Measurements from ENCODE around the gene DAGLA.

The DAGLA gene

GRCh38 chr11:61686066-61686465 is 5.9 kb downstream of the DAGLA start:
- Histone ChIP-seq H3K79me1 (ENCODE audit: low read length) (no peaks in the 10 kb centered on the region), H2BK12ac (ENCODE audit: low read length) (no peak overlapping the region), H3K27me3 (ENCODE audit: insufficient read depth, low read length) (no peaks in the 10 kb centered on the region), H3K4me2 (ENCODE audit: low read length) (no peak overlapping the region), H2AK5ac (ENCODE audit: low read length) (no peak overlapping the region), H3K23ac (ENCODE audit: low read length) (no peak overlapping the region), H3K9me3 (ENCODE audit: insufficient read depth, low read depth, low read length) (peaks cover 2% of the 10 kb centered on the region), H3K4ac (ENCODE audit: low read depth, low read length) (no peak overlapping the region), H3K4me3 (ENCODE audit: low read depth, low read length) (no peak overlapping the region), H3K14ac (ENCODE audit: low read length) (no peak overlapping the region), H3K9ac (ENCODE audit: low read length) (no peak overlapping the region), H3K79me2 (ENCODE audit: control insufficient read depth, insufficient read depth, low read length, poor library complexity) (no peaks in the 10 kb centered on the region), H2BK120ac (ENCODE audit: insufficient read depth, low read length, poor library complexity) (no peak overlapping the region), H3K27ac (ENCODE audit: low read depth, low read length) (no peak overlapping the region), H3K18ac (ENCODE audit: low read length) (no peak overlapping the region), H4K91ac (ENCODE audit: low read depth, low read length) (no peak overlapping the region), H3K4me1 (ENCODE audit: control insufficient read depth in 1 of 2, insufficient read depth in 2 of 2, low read length in 2 of 2) (peaks cover 0 to 5% of the 10 kb centered on the region in 2 experiments), H2AFZ (ENCODE audit: insufficient read depth, low read length, poor library complexity) (no peak overlapping the region), H2BK5ac (ENCODE audit: low read depth, low read length, poor library complexity) (no peak overlapping the region), H4K8ac (ENCODE audit: low read depth, low read length) (no peak overlapping the region), H3K36me3 (ENCODE audit: control insufficient read depth in 1 of 2, insufficient read depth in 2 of 2, low read length in 2 of 2) (no peaks in the 10 kb centered on the region), H4K12ac (ENCODE audit: low read depth, low read length) (no peak overlapping the region)
- WGBS (ENCODE audit: extremely low coverage, insufficient coverage, insufficient read length): no CpG with 5 or more reads among the region's 8 CpGs
- DNase-seq: no peak

GRCh38 chr11:61686469-61686868 is 6.3 kb downstream of the DAGLA start:
- no peak overlapping the region for H2BK120ac ChIP-seq (ENCODE audit: insufficient read depth, low read length, poor library complexity)
- H4K91ac ChIP-seq (ENCODE audit: low read depth, low read length): no peak overlapping the region
- no peak overlapping the region for H3K27ac ChIP-seq (ENCODE audit: low read depth, low read length)
- H3K14ac ChIP-seq (ENCODE audit: low read length): no peak overlapping the region
- H4K12ac ChIP-seq (ENCODE audit: low read depth, low read length): no peak overlapping the region
- WGBS (ENCODE audit: extremely low coverage, insufficient coverage, insufficient read length): no CpG with 5 or more reads among the region's 8 CpGs
- H3K4me3 ChIP-seq (ENCODE audit: low read depth, low read length): no peak overlapping the region
- H3K4ac ChIP-seq (ENCODE audit: low read depth, low read length): no peak overlapping the region
- no peak overlapping the region for H3K4me2 ChIP-seq (ENCODE audit: low read length)
- H3K79me1 ChIP-seq (ENCODE audit: low read length): no peaks in the 10 kb centered on the region
- no peak overlapping the region for H3K23ac ChIP-seq (ENCODE audit: low read length)
- no peak overlapping the region for H2BK12ac ChIP-seq (ENCODE audit: low read length)
- no peaks in the 10 kb centered on the region for H3K79me2 ChIP-seq (ENCODE audit: control insufficient read depth, insufficient read depth, low read length, poor library complexity)
- no peak overlapping the region for H3K9ac ChIP-seq (ENCODE audit: low read length)
- H2AK5ac ChIP-seq (ENCODE audit: low read length): no peak overlapping the region
- H3K4me1 ChIP-seq (ENCODE audit: control insufficient read depth in 1 of 2, insufficient read depth in 2 of 2, low read length in 2 of 2): peaks cover 0 to 5% of the 10 kb centered on the region in 2 experiments
- no peak overlapping the region for H2AFZ ChIP-seq (ENCODE audit: insufficient read depth, low read length, poor library complexity)
- no peak overlapping the region for H2BK5ac ChIP-seq (ENCODE audit: low read depth, low read length, poor library complexity)
- H3K18ac ChIP-seq (ENCODE audit: low read length): no peak overlapping the region
- H3K36me3 ChIP-seq (ENCODE audit: control insufficient read depth in 1 of 2, insufficient read depth in 2 of 2, low read length in 2 of 2): no peaks in the 10 kb centered on the region
- no peaks in the 10 kb centered on the region for H3K9me3 ChIP-seq (ENCODE audit: insufficient read depth, low read depth, low read length)
- H3K27me3 ChIP-seq (ENCODE audit: insufficient read depth, low read length): no peaks in the 10 kb centered on the region
- H4K8ac ChIP-seq (ENCODE audit: low read depth, low read length): no peak overlapping the region
- DNase-seq: no peak

GRCh38 chr11:61687420-61687819 is 7.2 kb downstream of the DAGLA start:
- Histone ChIP-seq H3K79me2 (ENCODE audit: control insufficient read depth, insufficient read depth, low read length, poor library complexity) (no peaks in the 10 kb centered on the region), H3K4ac (ENCODE audit: low read depth, low read length) (no peak overlapping the region), H4K12ac (ENCODE audit: low read depth, low read length) (no peak overlapping the region), H3K4me3 (ENCODE audit: low read depth, low read length) (no peak overlapping the region), H3K4me1 (ENCODE audit: control insufficient read depth in 1 of 2, insufficient read depth in 2 of 2, low read length in 2 of 2) (peaks cover 0 to 2% of the 10 kb centered on the region in 2 experiments), H4K8ac (ENCODE audit: low read depth, low read length) (no peak overlapping the region), H2BK5ac (ENCODE audit: low read depth, low read length, poor library complexity) (no peak overlapping the region), H2BK12ac (ENCODE audit: low read length) (no peak overlapping the region), H3K9ac (ENCODE audit: low read length) (no peak overlapping the region), H3K27me3 (ENCODE audit: insufficient read depth, low read length) (no peaks in the 10 kb centered on the region), H3K9me3 (ENCODE audit: insufficient read depth, low read depth, low read length) (no peaks in the 10 kb centered on the region), H3K36me3 (ENCODE audit: control insufficient read depth in 1 of 2, insufficient read depth in 2 of 2, low read length in 2 of 2) (no peaks in the 10 kb centered on the region), H2AK5ac (ENCODE audit: low read length) (no peak overlapping the region), H3K14ac (ENCODE audit: low read length) (no peak overlapping the region), H3K79me1 (ENCODE audit: low read length) (no peaks in the 10 kb centered on the region), H3K18ac (ENCODE audit: low read length) (no peak overlapping the region), H2AFZ (ENCODE audit: insufficient read depth, low read length, poor library complexity) (no peak overlapping the region), H3K27ac (ENCODE audit: low read depth, low read length) (no peak overlapping the region), H3K4me2 (ENCODE audit: low read length) (no peak overlapping the region), H2BK120ac (ENCODE audit: insufficient read depth, low read length, poor library complexity) (no peak overlapping the region), H3K23ac (ENCODE audit: low read length) (no peak overlapping the region), H4K91ac (ENCODE audit: low read depth, low read length) (no peak overlapping the region)
- no peak for DNase-seq
- WGBS (ENCODE audit: extremely low coverage, insufficient coverage, insufficient read length): no CpG with 5 or more reads among the region's 11 CpGs

GRCh38 chr11:61688365-61689163 is 8.4 kb downstream of the DAGLA start:
- no peak overlapping the region for H3K4ac ChIP-seq (ENCODE audit: low read depth, low read length)
- H3K23ac ChIP-seq (ENCODE audit: low read length): no peak overlapping the region
- no CpG with 5 or more reads among the region's 19 CpGs for WGBS (ENCODE audit: extremely low coverage, insufficient coverage, insufficient read length)
- H2AFZ ChIP-seq (ENCODE audit: insufficient read depth, low read length, poor library complexity): no peak overlapping the region
- H4K12ac ChIP-seq (ENCODE audit: low read depth, low read length): no peak overlapping the region
- H2BK12ac ChIP-seq (ENCODE audit: low read length): no peak overlapping the region
- H3K27ac ChIP-seq (ENCODE audit: low read depth, low read length): no peak overlapping the region
- no peaks in the 10 kb centered on the region for H3K27me3 ChIP-seq (ENCODE audit: insufficient read depth, low read length)
- no peak overlapping the region for H2BK5ac ChIP-seq (ENCODE audit: low read depth, low read length, poor library complexity)
- no peak overlapping the region for H2BK120ac ChIP-seq (ENCODE audit: insufficient read depth, low read length, poor library complexity)
- no peaks in the 10 kb centered on the region for H3K4me1 ChIP-seq (ENCODE audit: control insufficient read depth in 1 of 2, insufficient read depth in 2 of 2, low read length in 2 of 2)
- H3K79me2 ChIP-seq (ENCODE audit: control insufficient read depth, insufficient read depth, low read length, poor library complexity): no peaks in the 10 kb centered on the region
- no peak overlapping the region for H4K8ac ChIP-seq (ENCODE audit: low read depth, low read length)
- H3K4me2 ChIP-seq (ENCODE audit: low read length): no peak overlapping the region
- no peaks in the 10 kb centered on the region for H3K79me1 ChIP-seq (ENCODE audit: low read length)
- H3K4me3 ChIP-seq (ENCODE audit: low read depth, low read length): peak overlapping the region; percentile 45
- no peak overlapping the region for H2AK5ac ChIP-seq (ENCODE audit: low read length)
- no peaks in the 10 kb centered on the region for H3K9me3 ChIP-seq (ENCODE audit: insufficient read depth, low read depth, low read length)
- H3K18ac ChIP-seq (ENCODE audit: low read length): no peak overlapping the region
- H4K91ac ChIP-seq (ENCODE audit: low read depth, low read length): no peak overlapping the region
- H3K14ac ChIP-seq (ENCODE audit: low read length): peak overlapping the region; percentile 25
- DNase-seq: peak; percentile 20 to 26
- no peak overlapping the region for H3K9ac ChIP-seq (ENCODE audit: low read length)
- no peaks in the 10 kb centered on the region for H3K36me3 ChIP-seq (ENCODE audit: control insufficient read depth in 1 of 2, insufficient read depth in 2 of 2, low read length in 2 of 2)

All from trophoblast cell (in vitro differentiated cells and primary cell).